GM18858 (cell line): ENCODE measurements around the gene RPS27.
"Not testable (repeated sequence)": the region's sequence is repeated elsewhere in the genome, so short reads cannot be mapped to it uniquely, and the experiment has no call there.

Experiments used
- ATAC-seq: cut with Tn5 transposase; IDR thresholded peaks from one replicate; pipeline ENCODE4 v1.9.1; 2021; ENCODE audit not compliant: unreplicated experiment

Gene RPS27

GRCh38 chr1:153960206-153960605, 30.4 kb upstream of the RPS27 start:
- no peak for ATAC-seq

GRCh38 chr1:153961421-153961820, 29.1 kb upstream of the RPS27 start:
- no peak for ATAC-seq

- no peak for ATAC-seq
These were observed 28.2 kb upstream of the RPS27 start for GRCh38 chr1:153962088-153963029.

- peak; percentile 32 for ATAC-seq
These were observed 27.3 kb upstream of the RPS27 start, which contains the start of gene SLC39A1 for GRCh38 chr1:153963030-153963849. Gene SLC39A1 (minus strand): TSS chr1:153963537. CDS start chr1:153962715, 822 bp downstream.

- no peak for ATAC-seq
These were observed 26.7 kb upstream of the RPS27 start for GRCh38 chr1:153963850-153964331.

GRCh38 chr1:153967107-153967999, 23.2 kb upstream of the RPS27 start, which contains the start of gene CREB3L4:
Gene CREB3L4 (plus strand): TSS chr1:153967902. CDS start chr1:153968526, 624 bp downstream.
- peak; percentile 61 for ATAC-seq

- no peak for ATAC-seq
These were observed 22.6 kb upstream of the RPS27 start for GRCh38 chr1:153968000-153968363.

- ATAC-seq: no peak
These were observed 22.2 kb upstream of the RPS27 start for GRCh38 chr1:153968408-153968807.

GRCh38 chr1:153968972-153969371, 21.6 kb upstream of the RPS27 start:
- no peak for ATAC-seq

- no peak for ATAC-seq
These were observed 20.2 kb upstream of the RPS27 start for GRCh38 chr1:153970346-153970745.

- ATAC-seq: no peak
These were observed 17.5 kb upstream of the RPS27 start for GRCh38 chr1:153973071-153973470.

GRCh38 chr1:153973525-153973924, 17.0 kb upstream of the RPS27 start:
- no peak for ATAC-seq

- no peak for ATAC-seq
These were observed 13.7 kb upstream of the RPS27 start for GRCh38 chr1:153976819-153977249.

- ATAC-seq: no peak
These were observed 13.0 kb upstream of the RPS27 start, which contains the start of gene JTB for GRCh38 chr1:153977250-153978240. Gene JTB (minus strand): TSS chr1:153977674. CDS start chr1:153977252, 422 bp downstream.

- ATAC-seq: no peak
These were observed 12.2 kb upstream of the RPS27 start for GRCh38 chr1:153978274-153978909.

GRCh38 chr1:153979091-153979490, 11.5 kb upstream of the RPS27 start:
- not testable (repeated sequence) for ATAC-seq

GRCh38 chr1:153981735-153982134, 8.8 kb upstream of the RPS27 start:
- ATAC-seq: not testable (repeated sequence)

- ATAC-seq: no peak
These were observed 6.3 kb upstream of the RPS27 start for GRCh38 chr1:153984123-153984894.
